NCI-H524 treated with DMSO at 0.1 percent for 48 hours (cell line): Measurements from ENCODE around the gene TPCN1.

Experiments
- DNase-seq: peaks from one replicate; lab custom pipeline; 2025; lab: John Stamatoyannopoulos, UW

Gene TPCN1

DNA sequence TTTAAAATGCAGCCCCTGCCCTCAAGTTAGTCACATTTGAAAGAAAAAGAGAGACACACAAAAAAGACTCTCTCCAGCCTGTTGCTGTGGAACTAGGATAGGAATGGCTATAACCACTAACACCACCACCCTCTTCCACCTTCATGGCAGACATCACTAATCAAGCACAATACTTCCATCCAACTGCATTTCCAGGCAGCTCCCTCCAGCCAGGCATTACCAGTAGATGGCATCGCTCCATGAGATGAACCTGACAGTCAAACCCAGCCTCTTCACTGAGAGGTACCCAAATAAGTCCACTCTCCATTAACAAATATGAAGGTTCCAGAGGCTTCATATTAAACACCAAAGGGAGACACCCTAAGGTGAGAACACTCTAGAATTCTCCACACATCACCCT lies 89.2 kb downstream of the TPCN1 start:
- no peak for DNase-seq

- DNase-seq: no peak
These were observed 92.9 kb downstream of the TPCN1 start for GRCh38 chr12:113314121-113314529.

- DNase-seq: no peak
These were observed 94.1 kb downstream of the TPCN1 start for GRCh38 chr12:113315358-113315757.

GRCh38 chr12:113316155-113316554 lies 94.9 kb downstream of the TPCN1 start:
- DNase-seq: no peak

- no peak for DNase-seq
These were observed 95.9 kb downstream of the TPCN1 start for GRCh38 chr12:113317122-113317521.

DNA sequence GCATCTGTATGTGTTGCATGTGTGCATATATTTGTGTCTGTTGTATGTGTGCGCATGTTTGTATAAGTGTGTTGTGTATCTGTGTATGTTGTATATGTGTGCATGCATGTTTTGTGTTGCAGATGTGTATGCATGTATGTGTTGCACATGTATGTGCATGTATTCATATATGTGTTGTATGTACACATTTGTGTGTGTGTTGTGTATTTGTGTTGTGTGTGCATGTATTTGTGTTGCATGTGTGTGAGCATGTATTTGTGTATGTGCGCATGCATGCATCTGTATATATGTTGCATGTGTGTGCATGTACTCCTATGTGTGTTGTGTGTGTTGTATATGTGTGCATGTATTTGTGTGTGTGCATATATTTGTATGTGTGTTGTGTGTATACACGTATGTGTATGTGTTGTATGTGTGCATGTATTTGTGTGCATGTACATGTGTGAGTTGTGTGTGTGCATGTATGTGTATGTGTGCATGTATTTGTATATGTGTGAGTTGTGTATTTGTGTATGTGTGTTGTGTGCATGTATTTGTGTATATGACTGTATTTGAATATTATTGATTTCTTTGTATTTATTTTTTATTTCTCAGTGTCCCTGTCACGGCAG lies 96.9 kb downstream of the TPCN1 start:
- no peak for DNase-seq

GRCh38 chr12:113318900-113319628 lies 97.8 kb downstream of the TPCN1 start:
- DNase-seq: no peak

- no peak for DNase-seq
These were observed 99.1 kb downstream of the TPCN1 start for GRCh38 chr12:113320401-113320800.

DNA sequence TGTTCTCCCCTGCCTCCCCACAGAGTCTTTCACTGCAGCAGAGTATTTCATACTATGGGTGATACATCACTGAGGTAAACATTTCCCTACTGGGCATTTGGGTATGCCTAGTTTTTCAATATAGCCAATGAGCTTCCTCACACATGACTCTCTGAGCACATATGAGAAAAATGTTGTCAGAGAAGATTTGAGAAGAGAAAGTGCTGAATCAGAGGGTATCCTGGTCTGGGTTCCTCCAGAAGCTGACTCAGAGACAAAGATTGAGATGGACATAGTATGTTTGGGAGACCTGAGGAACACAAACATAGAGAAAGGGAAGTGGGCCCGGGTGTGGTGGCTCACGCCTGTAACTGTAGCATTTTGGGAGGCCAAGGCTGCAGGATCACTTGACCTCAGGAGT lies 101.1 kb downstream of the TPCN1 start:
- no peak for DNase-seq

DNA sequence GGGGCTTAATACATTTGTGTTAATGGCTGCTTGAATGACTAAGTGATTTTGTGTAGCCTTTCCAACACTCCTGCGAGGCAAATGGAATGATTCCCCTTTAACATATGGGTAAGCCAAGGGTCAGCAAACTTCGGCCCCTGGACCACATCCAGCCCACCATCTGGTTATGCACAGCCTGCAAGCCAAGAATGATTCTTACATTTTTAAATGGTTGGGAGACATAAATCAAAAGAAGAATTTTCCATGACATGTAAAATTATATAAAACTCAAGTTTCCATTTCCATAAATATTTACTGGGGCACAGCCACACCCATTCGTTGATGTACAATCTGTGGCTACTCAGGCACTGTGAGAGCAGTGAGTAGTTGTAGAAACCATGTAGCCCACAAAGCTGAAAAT lies 104.7 kb downstream of the TPCN1 start:
- no peak for DNase-seq

DNA sequence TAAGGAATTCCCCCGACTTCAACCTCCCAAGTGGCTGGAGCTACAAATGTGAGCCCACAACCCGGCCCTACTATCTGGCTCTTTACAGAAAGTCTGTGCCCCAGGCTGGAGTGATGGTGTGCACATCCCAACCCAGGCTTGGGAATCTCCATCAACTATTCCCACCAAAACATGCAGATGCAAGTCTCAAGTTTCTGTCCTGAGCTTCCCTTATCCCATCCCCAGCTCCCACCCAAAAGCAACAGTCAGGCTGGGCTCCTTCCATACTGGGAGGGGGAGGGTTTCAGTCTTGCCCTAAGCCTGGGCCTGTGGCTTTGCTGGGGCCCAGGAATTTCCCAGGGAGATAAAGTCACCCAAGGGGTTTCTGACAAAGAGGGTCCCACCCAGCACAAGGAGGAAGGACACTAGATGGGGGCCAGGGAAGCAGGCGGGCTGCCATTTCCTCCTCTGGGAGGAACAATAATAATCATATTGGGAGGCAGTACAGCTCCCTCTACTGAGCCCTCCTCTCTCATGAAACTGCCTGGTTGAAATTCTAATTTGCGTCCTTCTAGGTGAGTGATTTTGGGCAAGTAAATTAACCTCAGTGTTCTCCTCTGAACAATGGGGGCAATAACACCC lies 105.6 kb downstream of the TPCN1 start:
- DNase-seq: no peak

DNA sequence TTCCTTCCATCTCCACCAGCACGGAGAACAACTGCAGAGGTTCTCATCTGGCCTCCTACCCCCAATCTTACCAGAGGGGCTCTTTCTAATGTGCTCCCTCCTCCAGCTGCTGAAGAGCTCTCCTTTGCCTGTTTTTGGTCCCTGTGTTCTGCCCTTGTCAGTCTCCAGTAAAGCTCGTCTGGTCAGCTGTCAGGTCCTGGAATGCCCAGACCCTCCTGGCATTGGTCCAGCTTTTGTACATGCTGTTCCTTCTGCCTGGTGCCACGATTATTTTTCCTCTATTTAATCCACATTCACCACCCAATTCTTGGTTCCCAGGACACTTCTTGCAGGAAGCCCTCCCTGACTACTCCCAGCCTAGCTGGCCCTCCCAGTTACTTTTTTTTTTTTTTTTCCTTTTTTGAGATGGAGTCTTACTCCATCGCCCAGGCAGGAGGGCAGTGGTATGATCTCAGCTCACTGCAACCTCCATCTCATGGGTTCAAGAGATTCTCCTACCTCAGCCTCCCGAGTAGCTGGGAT lies 107.2 kb downstream of the TPCN1 start:
- DNase-seq: no peak

- DNase-seq: no peak
These were observed 107.9 kb downstream of the TPCN1 start for GRCh38 chr12:113329022-113329790.

DNA sequence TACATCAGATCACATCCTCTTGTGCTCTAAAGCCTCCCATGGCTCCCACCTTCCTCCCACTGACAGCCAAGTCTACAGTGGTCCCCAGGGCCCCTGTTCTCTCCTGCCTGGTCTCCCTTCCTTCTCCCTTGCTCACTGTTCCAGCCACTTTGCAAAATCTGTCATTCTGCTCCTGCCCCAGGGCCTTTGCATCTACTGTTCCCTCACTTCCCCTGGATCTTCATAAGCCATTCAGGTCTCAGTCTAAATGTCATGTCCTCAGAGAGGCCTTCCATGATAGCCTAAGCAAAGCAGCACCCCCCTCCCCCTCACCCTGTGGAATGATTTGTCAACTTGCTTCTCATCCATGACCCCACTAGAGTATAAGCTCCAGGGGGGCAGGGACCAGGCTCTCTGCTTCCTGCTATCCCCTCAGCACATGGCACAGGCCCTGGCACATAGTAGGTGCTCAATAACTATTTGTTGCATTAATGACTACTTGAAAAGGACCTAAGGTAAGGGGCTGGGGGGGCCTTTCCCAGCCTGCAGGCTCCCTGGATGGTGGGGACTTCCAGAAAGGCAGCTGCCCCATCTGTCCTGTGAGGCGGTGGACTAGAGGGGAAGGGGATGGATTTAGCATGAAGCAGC lies 108.6 kb downstream of the TPCN1 start:
- DNase-seq: no peak

DNA sequence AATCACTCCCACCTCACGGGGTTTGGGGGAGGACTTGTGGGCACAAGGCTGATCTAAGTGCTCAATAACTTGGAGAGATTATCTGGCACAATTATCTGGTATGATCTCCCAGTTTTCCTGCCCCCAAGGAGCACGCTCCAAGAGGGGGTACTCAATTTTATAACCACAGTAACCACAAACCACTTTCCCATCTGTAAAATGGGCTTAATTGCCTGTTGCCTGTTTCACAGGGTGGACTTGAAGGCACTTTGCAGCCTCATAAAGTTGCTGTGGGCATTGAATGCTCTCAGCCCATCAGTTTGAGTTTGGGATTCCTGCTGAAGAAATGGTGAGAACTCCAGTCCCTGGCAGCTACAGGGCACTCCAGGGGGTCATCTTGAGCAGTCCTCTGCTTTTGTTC lies 109.2 kb downstream of the TPCN1 start:
- DNase-seq: no peak

DNA sequence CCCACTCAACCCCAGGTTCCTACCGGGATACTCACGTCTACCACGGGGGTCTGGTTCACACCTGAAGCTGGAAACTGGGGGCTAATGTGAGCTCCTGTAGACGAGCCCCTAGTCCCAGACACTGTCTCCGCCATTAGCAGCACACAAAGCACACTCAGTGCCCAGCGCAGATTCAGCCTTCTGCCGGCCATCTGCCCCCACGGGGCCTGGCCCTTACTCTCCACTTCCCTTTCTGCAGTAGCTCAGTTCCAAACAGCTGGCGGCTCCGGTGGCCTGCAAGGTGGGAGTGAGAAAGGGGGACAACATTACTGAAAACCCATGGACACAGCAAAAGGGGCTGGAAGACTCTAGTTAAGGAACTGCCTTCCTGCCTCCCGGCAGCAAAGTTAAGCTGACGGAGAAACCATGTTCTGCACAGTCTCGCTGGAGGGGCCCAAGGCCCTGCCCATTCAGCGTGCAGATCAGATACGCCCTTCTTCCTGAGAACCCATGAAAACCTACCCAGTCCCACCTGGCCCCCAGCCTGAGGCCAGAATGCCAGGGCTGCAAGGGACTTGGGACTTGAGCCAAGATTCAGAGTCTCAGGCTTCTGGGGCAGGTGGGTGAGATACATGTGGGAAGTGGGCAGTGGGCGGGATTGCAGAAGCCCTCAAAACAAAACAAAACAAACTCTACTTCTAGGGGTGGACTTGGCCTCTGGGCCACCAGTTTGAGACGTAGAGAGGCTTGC lies 111.6 kb downstream of the TPCN1 start:
- no peak for DNase-seq

DNA sequence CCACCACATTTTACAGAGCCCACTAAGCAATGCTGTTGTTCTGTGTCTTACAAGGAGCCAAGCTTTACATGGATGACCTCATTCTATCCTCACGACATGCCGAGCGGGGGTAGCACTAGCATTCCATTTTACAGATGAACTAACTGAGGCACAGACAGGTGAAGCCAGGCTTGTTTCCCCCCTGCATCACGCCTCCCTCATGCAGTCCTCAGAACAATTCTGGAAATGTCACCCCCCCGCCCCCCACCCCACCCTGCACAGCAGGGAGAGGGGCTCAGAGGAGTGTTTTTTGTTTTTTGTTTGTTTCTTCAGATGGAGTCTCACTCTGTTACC lies 112.1 kb downstream of the TPCN1 start:
- DNase-seq: no peak

DNA sequence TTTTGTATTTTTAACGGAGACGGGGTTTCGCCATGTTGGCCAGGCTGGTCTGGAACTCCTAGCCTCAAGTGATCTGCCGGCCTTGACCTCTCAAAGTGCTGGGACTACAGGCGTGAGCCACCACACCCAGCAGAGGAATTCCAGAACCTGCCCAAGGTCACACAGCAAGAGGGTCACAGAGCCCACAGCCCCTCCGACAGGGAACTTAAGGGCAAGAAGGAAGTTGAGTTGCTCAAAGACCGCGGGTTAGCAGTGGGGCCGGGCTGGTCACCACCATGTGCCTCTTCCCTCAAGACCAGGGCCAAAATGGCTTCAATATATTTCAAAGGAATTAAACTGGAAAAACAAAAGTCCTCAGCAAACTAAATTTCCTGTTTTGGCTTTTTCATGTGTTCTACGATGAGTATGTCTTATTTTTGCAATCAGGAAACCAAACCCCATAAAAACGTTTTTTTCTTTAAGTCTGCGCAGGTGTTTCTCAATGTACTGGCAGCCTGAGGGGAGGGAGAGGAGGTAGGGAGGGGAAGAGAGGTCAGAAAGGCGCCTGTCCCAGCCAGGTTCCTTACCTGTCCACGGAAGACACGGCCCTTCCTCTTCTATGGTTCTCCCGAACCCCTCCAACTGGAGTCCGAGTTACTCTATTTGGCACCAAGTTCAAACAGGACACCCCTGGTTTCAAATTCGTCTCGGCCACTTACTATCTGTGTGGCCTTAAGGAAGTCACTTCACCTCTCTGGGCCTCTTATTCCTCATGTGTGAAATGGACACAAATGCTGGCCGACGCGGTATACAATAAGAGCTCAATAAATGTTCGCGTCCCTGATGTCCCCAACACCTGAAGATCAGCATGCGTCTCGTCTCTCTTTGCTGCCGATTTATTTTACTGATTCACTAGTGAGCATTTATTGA lies 112.9 kb downstream of the TPCN1 start:
- DNase-seq: no peak

GRCh38 chr12:113334786-113335539 lies 113.7 kb downstream of the TPCN1 start, which contains the start of gene SLC8B1:
Gene SLC8B1 (minus strand): TSS chr12:113335109. CDS start chr12:113332878, 2,231 bp downstream.
- DNase-seq: no peak

DNA sequence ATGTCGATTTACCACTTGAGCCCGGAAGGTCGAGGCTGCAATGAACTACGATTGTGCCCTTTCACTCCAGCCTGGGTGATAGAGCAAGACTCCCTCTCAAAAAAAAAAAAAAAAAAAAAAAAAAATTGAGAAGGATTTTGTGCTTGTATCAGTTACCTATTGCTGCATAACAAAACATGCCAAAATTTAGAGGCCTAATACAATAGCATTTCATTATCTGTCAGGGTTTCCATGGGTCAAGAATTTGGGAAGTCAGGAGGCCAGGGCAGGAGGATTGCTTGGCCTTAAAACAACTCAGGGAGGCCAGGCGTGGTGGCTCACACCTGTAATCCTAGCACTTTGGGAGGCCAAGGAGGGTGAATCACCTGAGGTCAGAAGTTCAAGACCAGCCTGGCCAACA lies 118.3 kb downstream of the TPCN1 start:
- no peak for DNase-seq
